Measurements from ENCODE around the gene EPX.
"Not testable (repeated sequence)": the region's sequence is repeated elsewhere in the genome, so short reads cannot be mapped to it uniquely, and the experiment has no call there.

EPX gene

DNA sequence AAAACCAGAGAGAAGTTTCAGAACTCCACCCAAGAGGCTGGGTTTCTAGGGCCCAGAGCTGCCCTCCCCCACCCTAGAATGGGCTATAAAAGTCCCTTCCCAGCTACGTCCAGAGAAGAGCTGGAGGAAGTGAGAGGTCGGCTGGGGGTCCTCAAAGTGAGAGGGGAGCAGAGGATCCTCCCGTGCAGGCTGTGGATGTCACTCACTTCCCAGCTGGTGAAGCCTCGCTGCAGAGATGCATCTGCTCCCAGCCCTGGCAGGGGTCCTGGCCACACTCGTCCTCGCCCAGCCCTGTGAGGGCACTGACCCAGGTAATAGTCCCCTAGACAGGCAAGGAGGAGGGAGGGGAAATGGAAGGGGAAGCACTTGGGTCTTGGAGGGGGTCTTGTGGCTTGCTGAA lies at the start of gene EPX:
EPX (plus strand) TSS at position 115 of the 400 bp plus-strand sequence; CDS start at position 236, 121 bp downstream.
- no peak for DNase-seq (ENCODE audit: low read depth in 2 of 2)

- DNase-seq (ENCODE audit: low read depth in 2 of 2): not testable (repeated sequence)
These were observed 49.2 kb upstream of the EPX start for GRCh38 chr17:58143335-58143734.

DNA sequence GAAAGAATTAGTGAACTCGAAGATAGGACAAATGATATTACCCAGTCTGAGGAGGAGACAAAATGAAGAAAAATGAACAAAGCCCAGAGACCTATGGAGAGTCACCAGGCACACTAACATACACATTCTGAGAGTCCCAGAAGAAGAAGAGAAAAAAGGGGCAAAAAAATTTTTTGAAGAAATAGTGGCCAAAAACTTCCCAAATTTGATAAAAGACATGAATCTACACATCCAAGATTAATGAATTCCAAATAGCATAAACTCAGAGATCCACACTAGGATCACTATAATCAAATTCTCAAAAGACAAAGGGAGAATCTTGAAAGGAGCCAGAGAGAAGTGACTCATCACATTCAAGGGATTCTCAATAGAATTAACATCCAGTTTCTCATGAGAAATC lies 47.7 kb upstream of the EPX start:
- DNase-seq (ENCODE audit: low read depth in 2 of 2): no peak

DNA sequence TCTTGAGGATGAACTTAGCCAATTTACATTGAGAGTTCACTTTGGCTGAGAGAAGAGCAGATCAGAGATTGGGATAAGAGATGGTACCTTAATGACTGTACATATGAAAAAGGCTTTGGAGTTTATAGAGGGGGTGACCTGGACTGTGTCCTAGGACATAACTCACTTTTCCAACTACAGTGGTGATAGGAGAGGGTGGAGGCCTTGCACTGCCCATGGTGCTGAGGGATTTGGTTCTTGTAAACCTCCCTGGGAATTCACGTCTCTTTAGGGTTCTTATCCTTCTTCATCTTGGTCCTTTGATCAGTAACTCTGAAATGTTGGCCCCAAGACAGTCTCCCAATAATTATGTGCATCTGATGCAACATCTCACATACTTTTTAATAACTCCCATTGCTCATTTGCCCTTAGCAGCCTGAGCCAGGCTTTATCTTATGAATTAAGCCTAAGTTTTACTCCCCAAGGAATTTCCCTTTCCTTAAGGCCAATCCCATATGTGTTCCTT lies 44.5 kb upstream of the EPX start, which contains the start of gene OR4D1:
OR4D1 (plus strand) TSS at position 455 of the 505 bp plus-strand sequence. CDS start 6,770 bp downstream, outside the sequence.
- DNase-seq (ENCODE audit: low read depth in 2 of 2): no peak

- no peak for DNase-seq (ENCODE audit: low read depth in 2 of 2)
These were observed 43.9 kb upstream of the EPX start for GRCh38 chr17:58148609-58149008.

GRCh38 chr17:58150394-58150793 lies 42.1 kb upstream of the EPX start:
- no peak for DNase-seq (ENCODE audit: low read depth in 2 of 2)

DNA sequence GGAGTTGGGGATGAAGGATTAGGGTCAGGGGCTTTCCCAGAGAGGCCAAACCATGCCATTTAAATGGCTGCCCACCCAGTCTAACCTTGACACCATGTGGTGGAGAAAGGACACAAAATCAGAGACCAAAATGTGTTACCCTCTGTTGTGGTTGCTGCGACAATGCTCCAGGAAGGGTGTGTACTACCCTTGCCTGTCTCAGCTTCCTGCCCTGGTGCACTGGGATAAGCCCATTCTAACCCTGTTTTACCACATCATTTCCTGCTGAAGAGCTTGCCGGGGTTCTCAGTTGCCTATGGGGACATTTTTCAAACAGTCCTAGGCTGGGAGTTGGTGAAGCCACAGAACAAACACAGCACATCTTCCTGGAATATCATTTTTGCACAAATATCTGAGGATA lies 39.5 kb upstream of the EPX start:
- peak; percentile 6 to 11 for DNase-seq (ENCODE audit: low read depth in 2 of 2)

- no peak for DNase-seq (ENCODE audit: low read depth in 2 of 2)
These were observed 38.9 kb upstream of the EPX start for GRCh38 chr17:58153671-58154070.

- peak; percentile 23 to 56 for DNase-seq (ENCODE audit: low read depth in 2 of 2)
These were observed 35.4 kb upstream of the EPX start for GRCh38 chr17:58156839-58157803.

DNA sequence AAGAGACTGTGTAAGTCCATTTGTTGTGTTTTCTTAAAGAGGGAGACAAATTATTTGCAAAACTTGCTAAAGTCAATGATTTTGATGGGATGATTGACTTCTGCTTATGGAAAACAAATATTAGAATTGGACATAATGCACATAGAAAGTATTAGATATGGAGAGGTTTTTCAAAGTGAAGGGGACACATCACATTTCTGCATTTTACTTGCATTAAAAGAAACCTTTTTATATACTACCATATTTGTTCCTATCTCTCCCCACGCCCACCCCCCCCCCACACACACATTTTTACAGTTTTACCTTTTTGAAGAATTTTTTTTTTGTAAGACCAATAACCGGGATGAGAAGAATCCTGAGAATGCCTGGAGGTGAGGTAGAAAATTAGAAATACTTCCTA lies 34.3 kb upstream of the EPX start:
- DNase-seq (ENCODE audit: low read depth in 2 of 2): no peak

GRCh38 chr17:58161566-58161965 lies 31.0 kb upstream of the EPX start:
- no peak for DNase-seq (ENCODE audit: low read depth in 2 of 2)

DNA sequence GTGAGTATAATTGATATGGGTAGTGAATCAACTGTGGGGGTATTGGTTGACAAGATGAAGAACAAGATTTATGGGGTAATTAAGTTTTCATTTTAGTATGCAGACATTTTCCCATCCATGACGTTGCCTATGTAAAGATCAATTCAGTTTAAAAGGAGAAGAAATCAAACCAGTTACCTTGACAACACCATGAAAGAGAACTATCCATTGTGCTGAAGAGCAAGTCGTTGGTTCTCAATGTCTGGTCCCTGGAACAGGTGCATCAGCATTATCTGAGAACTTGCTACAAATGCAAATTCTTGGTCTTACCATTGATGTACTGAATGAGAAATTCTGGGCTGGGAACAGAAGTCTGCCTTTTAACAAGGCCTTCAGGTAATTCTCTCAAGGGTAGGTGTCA lies 26.5 kb upstream of the EPX start:
- DNase-seq (ENCODE audit: low read depth in 2 of 2): no peak

- no peak for DNase-seq (ENCODE audit: low read depth in 2 of 2)
These were observed 25.8 kb upstream of the EPX start, which contains the start of gene OR4D2 for GRCh38 chr17:58166682-58167081. OR4D2 (plus strand) TSS chr17:58166982; CDS start chr17:58169656, 2,674 bp downstream.

GRCh38 chr17:58170622-58171021 lies 21.9 kb upstream of the EPX start:
- DNase-seq (ENCODE audit: low read depth in 2 of 2): no peak

- peak in 1 of 2 donors; percentile 14 for DNase-seq (ENCODE audit: low read depth in 2 of 2)
These were observed 20.0 kb upstream of the EPX start for GRCh38 chr17:58172369-58173071.

DNA sequence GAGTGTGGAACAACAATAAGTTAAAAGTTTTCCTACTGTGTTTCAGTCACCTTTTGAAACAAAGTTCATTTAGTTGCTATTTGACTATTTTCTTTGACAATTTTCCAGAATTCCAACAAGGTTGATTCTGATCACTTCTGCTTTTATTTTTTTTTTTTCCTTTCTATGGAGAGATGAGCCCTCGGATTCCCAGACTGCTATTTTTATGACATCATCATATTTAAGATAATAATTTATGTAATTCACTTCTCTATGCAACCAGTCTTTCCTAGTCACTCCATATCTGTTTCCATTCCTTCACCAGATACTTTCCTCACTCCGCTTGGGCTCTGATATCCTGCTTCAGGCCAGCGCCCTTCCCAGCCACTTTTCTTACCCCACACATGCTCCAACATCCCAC lies 17.7 kb upstream of the EPX start:
- DNase-seq (ENCODE audit: low read depth in 2 of 2): no peak

DNA sequence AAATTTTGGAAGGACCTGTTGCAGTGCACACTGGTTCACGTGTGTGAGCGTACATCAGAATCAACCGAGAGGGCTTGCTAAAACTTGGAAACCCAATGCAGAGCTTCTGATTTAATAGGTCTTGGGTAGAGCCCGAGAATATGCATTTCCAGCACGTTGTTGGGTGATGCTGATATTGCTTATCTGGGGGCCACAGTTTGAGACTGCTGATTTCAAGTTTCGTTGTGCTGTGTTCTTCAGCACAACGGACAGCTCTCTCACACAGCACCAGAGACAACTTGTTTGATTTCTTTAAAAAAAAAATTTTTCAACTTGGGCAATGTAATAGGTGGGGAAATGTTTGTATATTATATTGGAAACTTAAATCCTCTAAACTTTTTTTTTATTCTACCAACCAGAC lies 16.3 kb upstream of the EPX start:
- DNase-seq (ENCODE audit: low read depth in 2 of 2): no peak

DNA sequence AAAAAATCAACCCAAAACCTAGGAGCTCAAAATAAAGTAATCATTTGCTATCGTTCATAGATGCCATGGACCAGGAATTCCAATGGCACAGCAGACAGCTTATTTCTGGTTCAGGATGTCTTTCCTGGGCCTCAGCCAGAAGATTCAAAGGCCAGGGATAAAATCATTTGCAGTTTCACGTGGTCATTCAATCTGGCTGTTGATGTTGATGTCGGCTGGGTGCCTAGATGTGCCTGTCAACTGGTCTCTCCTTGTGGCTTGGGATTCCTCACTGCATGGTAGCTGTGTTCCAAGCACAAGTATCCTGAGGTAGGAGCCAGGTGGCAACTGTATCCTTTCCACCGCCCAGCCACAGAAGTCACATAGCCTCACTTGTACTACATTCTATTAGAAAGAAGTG lies 10.7 kb upstream of the EPX start:
- DNase-seq (ENCODE audit: low read depth in 2 of 2): no peak

- DNase-seq (ENCODE audit: low read depth in 2 of 2): no peak
These were observed 9.0 kb upstream of the EPX start for GRCh38 chr17:58183514-58183913.

DNA sequence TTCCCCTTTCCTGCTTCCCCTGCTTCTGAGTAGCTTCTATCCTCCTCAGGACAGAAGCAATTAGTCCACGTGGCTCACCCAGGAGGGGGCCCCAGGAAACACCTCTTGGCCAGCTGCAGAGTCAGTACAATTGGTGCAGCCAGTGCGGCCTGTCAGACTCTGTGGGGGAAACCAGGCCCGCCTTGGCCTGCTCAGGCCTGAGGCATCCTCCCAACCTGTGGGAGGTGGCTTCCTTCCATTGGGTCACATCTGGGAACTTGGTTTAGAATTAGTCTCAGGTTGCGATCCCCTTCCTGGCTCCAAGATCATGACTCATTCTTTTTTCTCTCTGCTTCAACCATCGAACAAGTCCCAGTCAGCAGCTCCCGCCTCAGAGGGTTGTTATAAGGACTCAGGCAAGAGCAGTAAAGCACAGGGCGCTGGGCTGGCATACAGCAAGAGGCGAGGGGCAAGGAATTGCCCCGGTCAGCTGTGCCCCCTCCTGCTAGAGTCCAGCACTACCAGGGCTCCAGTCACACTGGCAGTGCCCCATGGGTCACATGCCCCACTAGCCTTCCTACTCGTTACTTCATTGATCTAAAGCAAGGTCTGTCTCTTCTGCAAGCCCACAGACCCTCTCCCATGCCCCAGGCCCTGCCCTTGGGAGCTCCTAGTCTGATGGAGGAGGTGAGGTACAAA lies 8.1 kb upstream of the EPX start:
- DNase-seq (ENCODE audit: low read depth in 2 of 2): no peak

DNA sequence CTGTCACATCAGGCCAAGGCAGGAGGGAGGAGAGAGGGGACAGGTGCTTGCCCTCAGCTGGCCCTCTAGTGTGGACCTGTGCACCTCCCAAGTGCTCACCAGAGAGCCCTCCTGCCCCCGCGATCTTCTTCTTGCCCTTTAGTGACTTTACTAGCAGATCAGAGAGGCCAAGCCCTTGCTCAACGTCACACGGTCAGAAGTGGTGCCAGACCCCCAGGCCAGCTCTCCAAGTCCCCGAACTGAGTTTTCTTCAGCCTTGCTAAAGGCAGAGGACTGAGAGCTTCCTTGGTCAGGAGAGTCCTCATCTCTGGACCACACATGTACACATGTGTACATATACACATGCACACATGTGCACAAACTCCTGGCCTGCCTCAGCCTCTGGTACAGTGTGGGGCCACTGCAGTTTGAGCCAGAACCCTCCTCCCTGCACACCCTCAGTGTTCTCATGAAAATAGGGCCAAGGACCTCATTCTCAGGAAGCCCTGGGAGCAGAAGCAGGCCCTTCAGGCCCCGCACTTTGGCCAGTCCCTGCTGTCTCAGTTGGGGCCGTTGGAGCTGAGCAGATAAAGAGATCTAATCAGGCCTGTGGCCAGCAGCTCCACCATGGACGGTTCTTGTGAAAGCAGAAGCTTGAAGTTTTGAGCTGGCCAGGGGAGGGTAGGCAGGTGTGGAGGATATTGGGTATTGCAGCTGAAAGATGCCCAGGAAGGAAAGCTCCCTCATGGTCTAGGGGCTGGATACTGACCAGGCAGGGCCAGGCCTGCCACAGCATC lies 7.4 kb upstream of the EPX start:
- no peak for DNase-seq (ENCODE audit: low read depth in 2 of 2)
